ES-I3 (cell line): ENCODE measurements around the gene PCDHGA5.
A peak's percentile ranks its signal among the peaks of the same experiment; 100 is the strongest.
"Not testable (repeated sequence)": the region's sequence is repeated elsewhere in the genome, so short reads cannot be mapped to it uniquely, and the experiment has no call there.

ENCODE experiments used
- H3K36me3 ChIP-seq: 2 replicates; pipeline ENCODE4 v1.6.1; 2013; ENCODE audit warnings: mild to moderate bottlenecking, low read length, control low read depth, moderate library complexity; ENCODE audit not compliant: insufficient read depth
- H3K4me1 ChIP-seq: 2 replicates; pipeline ENCODE4 v1.6.1; 2013; ENCODE audit warnings: mild to moderate bottlenecking, control low read depth, low read length; ENCODE audit not compliant: insufficient read depth
- H3K9ac ChIP-seq: 2 replicates; pipeline ENCODE4 v1.6.1; 2013; ENCODE audit warnings: low read depth, mild to moderate bottlenecking, low read length, moderate library complexity
- H3K9me3 ChIP-seq: 2 replicates; pipeline ENCODE4 v1.6.1; 2013; ENCODE audit warnings: mild to moderate bottlenecking, low read length, moderate library complexity; ENCODE audit not compliant: control insufficient read depth, insufficient read depth

PCDHGA5 gene

DNA sequence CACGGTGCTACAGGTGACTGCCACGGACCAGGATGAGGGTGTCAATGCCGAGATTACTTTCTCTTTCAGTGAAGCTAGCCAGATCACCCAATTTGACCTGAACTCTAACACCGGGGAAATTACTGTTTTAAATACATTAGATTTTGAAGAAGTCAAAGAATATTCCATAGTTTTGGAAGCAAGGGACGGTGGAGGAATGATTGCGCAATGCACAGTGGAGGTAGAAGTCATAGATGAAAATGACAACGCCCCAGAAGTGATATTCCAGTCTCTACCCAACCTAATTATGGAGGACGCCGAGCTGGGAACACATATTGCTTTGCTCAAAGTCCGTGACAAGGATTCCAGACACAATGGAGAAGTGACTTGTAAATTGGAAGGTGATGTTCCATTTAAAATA, 24.7 kb downstream of the PCDHGA5 start:
- peaks cover 3% of the 10 kb centered on the region for H3K36me3 ChIP-seq
- no peaks in the 10 kb centered on the region for H3K4me1 ChIP-seq
- peaks cover 26% of the 10 kb centered on the region for H3K9me3 ChIP-seq
- no peak overlapping the region for H3K9ac ChIP-seq

DNA sequence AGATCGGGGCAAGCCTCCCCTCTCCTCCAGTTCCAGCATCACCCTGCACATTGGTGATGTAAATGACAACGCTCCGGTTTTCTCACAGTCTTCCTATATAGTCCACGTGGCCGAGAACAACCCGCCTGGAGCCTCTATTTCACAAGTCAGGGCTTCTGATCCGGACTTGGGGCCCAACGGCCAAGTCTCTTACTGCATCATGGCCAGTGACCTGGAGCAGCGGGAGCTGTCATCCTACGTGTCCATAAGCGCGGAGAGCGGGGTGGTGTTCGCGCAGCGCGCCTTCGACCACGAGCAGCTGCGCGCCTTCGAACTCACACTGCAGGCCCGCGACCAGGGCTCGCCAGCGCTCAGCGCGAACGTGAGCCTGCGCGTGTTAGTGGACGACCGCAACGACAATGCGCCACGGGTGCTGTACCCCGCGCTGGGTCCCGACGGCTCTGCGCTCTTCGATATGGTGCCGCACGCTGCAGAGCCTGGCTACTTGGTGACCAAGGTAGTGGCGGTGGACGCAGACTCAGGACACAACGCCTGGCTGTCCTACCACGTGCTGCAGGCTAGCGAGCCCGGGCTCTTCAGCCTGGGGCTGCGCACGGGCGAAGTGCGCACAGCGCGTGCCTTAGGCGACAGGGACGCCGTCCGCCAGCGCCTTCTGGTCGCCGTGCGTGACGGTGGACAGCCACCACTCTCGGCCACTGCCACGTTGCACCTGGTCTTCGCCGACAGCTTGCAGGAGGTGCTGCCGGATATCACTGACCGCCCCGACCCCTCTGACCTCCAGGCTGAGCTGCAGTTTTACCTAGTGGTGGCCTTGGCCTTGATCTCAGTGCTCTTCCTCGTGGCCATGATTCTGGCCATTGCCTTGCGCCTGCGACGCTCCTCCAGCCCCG, 25.4 kb downstream of the PCDHGA5 start:
- H3K9ac ChIP-seq: no peak overlapping the region
- no peaks in the 10 kb centered on the region for H3K4me1 ChIP-seq
- peaks cover 32% of the 10 kb centered on the region for H3K9me3 ChIP-seq
- H3K36me3 ChIP-seq: peaks cover 7% of the 10 kb centered on the region

DNA sequence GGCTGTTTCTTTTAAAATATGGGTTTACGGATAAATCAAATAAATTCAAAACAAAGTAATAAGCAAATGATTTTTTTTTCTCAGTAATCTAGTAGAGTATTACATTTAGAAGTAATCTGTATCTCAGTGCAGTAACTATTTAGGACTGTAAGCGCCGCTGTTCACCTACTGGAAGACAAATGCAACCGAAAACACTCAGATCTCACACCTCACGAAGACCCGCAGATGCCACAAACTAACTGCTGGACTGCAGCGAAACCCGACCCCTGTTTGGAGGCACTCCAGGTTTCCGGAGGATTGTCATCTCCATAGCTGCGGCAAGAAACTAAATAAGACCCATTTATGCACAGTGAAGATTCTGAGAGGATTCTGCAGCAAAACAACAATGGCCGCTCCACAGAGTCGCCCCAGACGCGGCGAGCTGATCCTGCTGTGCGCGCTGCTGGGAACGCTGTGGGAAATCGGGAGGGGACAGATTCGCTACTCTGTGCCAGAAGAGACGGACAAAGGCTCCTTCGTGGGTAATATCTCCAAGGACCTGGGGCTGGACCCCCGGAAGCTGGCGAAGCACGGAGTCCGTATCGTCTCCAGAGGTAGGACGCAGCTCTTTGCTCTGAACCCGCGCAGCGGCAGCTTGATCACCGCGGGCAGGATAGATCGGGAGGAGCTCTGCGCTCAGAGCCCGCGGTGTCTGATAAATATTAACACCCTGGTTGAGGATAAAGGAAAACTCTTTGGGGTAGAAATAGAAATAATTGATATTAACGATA, 28.7 kb downstream of the PCDHGA5 start, which contains the start of gene PCDHGA8:
PCDHGA8 (plus strand) TSS at position 205 of the 770 bp plus-strand sequence; CDS start at position 386, 181 bp downstream.
- Histone ChIP-seq H3K36me3 (peaks cover 7% of the 10 kb centered on the region), H3K9me3 (peaks cover 41% of the 10 kb centered on the region), H3K9ac (no peak within 1 kb of the TSS), H3K4me1 (no peaks in the 10 kb centered on the region)

DNA sequence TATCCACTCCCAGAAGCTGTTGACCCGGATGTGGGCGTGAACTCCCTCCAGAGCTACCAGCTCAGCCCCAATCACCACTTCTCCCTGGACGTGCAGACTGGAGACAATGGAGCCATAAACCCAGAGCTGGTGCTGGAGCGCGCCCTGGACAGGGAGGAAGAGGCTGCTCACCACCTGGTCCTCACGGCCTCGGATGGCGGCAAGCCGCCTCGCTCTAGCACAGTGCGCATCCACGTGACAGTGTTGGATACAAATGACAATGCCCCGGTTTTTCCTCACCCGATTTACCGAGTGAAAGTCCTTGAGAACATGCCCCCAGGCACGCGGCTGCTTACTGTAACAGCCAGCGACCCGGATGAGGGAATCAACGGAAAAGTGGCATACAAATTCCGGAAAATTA, 29.3 kb downstream of the PCDHGA5 start:
- H3K9ac ChIP-seq: no peak overlapping the region
- peaks cover 7% of the 10 kb centered on the region for H3K36me3 ChIP-seq
- no peaks in the 10 kb centered on the region for H3K4me1 ChIP-seq
- peaks cover 41% of the 10 kb centered on the region for H3K9me3 ChIP-seq

DNA sequence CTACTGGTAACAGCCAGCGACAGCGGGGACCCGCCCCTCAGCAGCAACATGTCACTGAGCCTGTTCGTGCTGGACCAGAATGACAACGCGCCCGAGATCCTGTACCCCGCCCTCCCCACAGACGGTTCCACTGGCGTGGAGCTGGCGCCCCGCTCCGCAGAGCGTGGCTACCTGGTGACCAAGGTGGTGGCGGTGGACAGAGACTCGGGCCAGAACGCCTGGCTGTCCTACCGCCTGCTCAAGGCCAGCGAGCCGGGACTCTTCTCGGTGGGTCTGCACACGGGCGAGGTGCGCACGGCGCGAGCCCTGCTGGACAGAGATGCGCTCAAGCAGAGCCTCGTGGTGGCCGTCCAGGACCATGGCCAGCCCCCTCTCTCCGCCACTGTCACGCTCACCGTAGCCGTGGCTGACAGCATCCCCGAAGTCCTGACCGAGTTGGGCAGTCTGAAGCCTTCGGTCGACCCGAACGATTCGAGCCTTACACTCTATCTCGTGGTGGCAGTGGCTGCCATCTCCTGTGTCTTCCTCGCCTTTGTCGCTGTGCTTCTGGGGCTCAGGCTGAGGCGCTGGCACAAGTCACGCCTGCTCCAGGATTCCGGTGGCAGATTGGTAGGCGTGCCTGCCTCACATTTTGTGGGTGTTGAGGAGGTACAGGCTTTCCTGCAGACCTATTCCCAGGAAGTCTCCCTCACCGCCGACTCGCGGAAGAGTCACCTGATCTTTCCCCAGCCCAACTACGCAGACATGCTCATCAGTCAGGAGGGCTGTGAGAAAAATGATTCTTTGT, 30.6 kb downstream of the PCDHGA5 start:
- H3K36me3 ChIP-seq, H3K9ac ChIP-seq, H3K4me1 ChIP-seq: not testable (repeated sequence)
- peaks cover 40% of the 10 kb centered on the region for H3K9me3 ChIP-seq

DNA sequence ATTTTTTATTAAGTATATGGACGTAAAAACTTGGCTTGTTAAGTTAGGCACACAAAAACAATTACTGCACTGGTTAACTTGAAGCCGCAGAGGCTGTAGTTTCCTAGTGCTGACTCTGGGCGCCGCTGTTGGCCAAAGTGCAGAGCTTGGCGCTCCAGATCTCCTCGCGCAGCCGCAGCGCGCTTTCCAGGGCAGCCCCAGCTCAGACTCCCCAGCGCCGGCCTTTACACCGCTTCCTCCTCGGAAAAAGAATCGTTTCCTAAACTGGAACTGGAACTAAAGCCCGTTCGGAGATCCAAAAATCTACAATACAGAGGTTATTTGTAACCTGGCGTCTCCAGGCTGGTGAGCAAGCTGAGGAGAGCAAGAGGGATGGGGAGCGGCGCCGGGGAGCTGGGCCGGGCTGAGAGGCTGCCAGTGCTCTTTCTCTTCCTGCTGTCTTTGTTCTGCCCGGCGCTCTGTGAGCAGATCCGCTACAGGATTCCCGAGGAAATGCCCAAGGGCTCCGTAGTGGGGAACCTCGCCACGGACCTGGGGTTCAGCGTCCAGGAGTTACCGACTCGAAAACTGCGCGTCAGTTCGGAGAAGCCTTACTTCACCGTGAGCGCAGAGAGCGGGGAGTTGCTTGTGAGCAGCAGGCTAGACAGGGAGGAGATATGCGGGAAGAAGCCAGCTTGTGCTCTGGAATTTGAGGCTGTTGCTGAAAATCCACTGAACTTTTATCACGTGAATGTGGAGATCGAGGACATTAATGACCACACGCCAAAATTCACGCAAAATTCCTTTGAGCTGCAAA, 34.0 kb downstream of the PCDHGA5 start, which contains the start of gene PCDHGB5:
PCDHGB5 (plus strand) TSS at position 192 of the 796 bp plus-strand sequence; CDS start at position 373, 181 bp downstream.
- peaks cover 27% of the 10 kb centered on the region for H3K9me3 ChIP-seq
- not testable (repeated sequence) for H3K9ac ChIP-seq

DNA sequence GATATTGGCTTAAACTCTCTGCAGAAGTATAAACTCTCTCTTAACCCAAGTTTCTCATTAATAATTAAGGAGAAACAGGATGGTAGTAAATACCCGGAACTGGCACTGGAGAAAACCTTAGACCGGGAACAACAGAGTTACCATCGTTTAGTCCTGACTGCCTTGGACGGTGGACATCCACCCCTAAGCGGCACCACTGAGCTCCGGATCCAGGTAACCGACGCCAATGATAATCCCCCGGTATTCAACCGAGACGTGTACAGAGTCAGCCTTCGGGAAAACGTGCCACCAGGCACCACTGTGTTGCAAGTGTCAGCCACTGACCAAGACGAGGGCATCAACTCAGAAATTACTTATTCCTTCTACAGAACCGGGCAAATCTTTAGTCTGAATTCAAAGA, 34.6 kb downstream of the PCDHGA5 start:
- Histone ChIP-seq H3K36me3 (peaks cover 5% of the 10 kb centered on the region; the same call in 1 of the 2 replicates), H3K9me3 (peaks cover 22% of the 10 kb centered on the region), H3K9ac (no peak overlapping the region), H3K4me1 (no peaks in the 10 kb centered on the region)

More for the DNA sequence above, 34.0 kb downstream of the PCDHGA5 start, which contains the start of gene PCDHGB5:
- not testable (repeated sequence) for H3K36me3 ChIP-seq, H3K4me1 ChIP-seq

DNA sequence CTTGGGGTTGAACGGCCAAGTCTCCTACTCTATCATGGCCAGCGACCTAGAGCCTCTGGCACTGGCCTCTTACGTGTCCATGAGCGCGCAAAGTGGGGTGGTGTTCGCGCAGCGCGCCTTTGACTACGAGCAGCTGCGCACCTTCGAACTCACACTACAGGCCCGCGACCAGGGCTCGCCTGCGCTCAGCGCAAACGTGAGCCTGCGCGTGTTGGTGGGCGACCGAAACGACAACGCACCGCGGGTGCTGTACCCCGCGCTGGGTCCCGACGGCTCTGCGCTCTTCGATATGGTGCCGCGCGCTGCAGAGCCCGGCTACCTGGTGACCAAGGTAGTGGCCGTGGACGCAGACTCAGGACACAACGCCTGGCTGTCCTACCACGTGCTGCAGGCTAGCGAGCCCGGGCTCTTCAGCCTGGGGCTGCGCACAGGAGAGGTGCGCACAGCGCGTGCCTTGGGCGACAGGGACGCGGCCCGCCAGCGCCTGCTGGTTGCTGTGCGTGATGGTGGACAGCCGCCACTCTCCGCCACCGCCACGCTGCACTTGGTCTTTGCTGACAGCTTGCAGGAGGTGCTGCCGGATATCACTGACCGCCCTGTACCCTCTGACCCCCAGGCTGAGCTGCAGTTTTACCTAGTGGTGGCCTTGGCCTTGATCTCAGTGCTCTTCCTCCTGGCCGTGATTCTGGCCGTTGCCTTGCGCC, 35.7 kb downstream of the PCDHGA5 start:
- Histone ChIP-seq H3K9ac (no peak overlapping the region), H3K36me3 (no peaks in the 10 kb centered on the region), H3K4me1 (no peaks in the 10 kb centered on the region), H3K9me3 (peaks cover 15% of the 10 kb centered on the region)

DNA sequence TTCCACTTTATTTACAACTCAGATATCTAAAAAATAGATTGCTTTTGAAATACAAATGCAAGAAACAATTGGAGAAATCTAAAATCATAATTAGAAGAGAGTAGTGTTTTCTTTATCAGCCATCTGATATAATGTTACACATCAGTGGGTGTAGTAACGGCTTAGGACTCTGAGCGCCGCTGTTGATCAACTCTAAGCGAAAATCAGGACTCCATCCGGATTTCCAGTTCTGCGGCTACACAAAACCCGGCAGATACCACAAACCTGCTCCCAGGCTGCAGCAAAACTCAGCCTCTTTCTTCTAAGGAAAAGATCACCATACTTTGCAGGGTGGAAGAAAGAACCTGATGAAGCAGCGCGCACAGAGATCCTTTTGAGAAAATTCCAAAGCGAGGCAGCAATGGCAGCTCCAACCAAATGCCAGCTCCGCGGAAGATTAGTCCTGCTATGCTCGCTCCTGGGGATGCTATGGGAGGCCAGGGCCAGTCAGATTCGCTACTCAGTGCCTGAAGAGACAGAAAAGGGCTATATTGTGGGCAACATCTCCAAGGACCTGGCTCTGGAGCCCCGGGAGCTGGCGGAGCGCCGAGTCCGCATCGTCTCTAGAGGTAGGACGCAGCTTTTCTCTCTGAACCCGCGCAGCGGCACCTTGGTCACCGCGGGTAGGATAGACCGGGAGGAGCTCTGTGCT, 38.7 kb downstream of the PCDHGA5 start, which contains the start of gene PCDHGA9:
PCDHGA9 (plus strand) TSS at position 226 of the 691 bp plus-strand sequence; CDS start at position 401, 175 bp downstream.
- Histone ChIP-seq H3K9ac (no peak within 1 kb of the TSS), H3K36me3 (no peaks in the 10 kb centered on the region), H3K9me3 (peaks cover 6% of the 10 kb centered on the region), H3K4me1 (no peaks in the 10 kb centered on the region)

DNA sequence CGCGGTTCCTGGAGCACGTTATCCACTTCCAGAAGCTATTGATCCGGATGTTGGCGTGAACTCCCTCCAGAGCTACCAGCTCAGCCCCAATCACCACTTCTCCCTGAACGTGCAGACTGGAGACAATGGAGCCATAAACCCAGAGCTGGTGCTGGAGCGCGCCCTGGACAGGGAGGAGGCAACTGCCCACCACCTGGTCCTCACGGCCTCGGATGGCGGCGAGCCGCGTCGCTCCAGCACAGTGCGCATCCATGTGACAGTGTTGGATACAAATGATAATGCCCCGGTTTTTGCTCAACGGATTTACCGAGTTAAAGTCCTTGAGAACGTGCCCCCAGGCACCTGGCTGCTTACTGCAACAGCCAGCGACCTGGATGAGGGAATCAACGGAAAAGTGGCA, 39.4 kb downstream of the PCDHGA5 start:
- Histone ChIP-seq H3K9me3 (peaks cover 6% of the 10 kb centered on the region), H3K4me1 (no peaks in the 10 kb centered on the region), H3K9ac (no peak overlapping the region), H3K36me3 (no peaks in the 10 kb centered on the region)

DNA sequence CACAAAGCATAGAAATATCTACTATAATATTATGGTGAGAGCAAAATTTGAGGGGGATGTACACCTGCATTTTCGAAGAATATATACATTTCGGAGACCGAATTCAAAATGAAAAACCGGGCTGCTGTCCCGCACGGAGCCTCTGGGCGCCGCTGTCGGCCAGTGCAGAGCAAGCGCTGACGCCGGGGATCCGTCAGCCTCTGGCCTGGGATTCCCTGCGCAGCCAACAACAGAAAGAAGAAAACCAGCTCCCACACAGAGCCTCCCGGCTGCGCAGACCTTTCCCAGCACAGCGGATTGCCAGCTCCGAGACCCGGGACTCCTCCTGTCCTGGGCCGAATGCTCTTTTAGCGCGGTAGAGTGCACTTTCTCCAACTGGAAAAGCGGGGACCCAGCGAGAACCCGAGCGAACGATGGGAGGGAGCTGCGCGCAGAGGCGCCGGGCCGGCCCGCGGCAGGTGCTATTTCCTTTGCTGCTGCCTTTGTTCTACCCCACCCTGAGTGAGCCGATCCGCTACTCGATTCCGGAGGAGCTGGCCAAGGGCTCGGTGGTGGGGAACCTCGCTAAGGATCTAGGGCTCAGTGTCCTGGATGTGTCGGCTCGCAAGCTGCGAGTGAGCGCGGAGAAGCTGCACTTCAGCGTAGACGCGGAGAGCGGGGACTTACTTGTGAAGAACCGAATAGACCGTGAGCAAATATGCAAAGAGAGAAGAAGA, 44.0 kb downstream of the PCDHGA5 start, which contains the start of gene PCDHGB6:
PCDHGB6 (plus strand) TSS at position 232 of the 716 bp plus-strand sequence; CDS start at position 414, 182 bp downstream.
- H3K4me1 ChIP-seq, H3K9me3 ChIP-seq, H3K36me3 ChIP-seq: not testable (repeated sequence)
- H3K9ac ChIP-seq: peak within 1 kb of the TSS; percentile 50; the same call in 1 of the 2 replicates
